Natural killer cell (primary cell): ENCODE measurements around the gene CMTR1. TPM values are rescaled to one million over a fixed set of nuclear protein-coding genes. Genes with fewer than 3 reads are reported as not detected.
A peak's percentile ranks its signal among the peaks of the same experiment; 100 is the strongest.

ENCODE experiments used
- ATAC-seq, 3 donors: fragments of 150-1000 bp in 2 of 3; fragments of 200-7000 bp in 1 of 3; cut with Tn5 transposase; 1 replicate in 1 of 3; 2 replicates in 2 of 3; pipeline ENCODE4 v1.10.0; 2021; ENCODE audit warnings: mild to moderate bottlenecking in 2 of 3, moderate library complexity in 2 of 3
- DNase-seq, 2 donors: peaks; one replicate each; pipeline versions ENCODE4 v3.0.0 to v3.0.0-alpha.2; 2013 to 2021; ENCODE audit warnings: mixed read lengths in 1 of 2
- H3K27ac ChIP-seq: one replicate; pipeline ENCODE4 v1.5.1; 2013; ENCODE audit warnings: mild to moderate bottlenecking, low read length
- H3K27me3 ChIP-seq: one replicate; pipeline ENCODE4 v1.6.1; 2013; ENCODE audit warnings: low read length; ENCODE audit not compliant: control insufficient read depth, insufficient read depth
- H3K36me3 ChIP-seq: one replicate; pipeline ENCODE4 v1.6.1; 2013; ENCODE audit warnings: low read length; ENCODE audit not compliant: control insufficient read depth, insufficient read depth
- H3K4me1 ChIP-seq: one replicate; pipeline ENCODE4 v1.6.1; 2013; ENCODE audit warnings: low read length; ENCODE audit not compliant: control insufficient read depth, insufficient read depth
- H3K4me3 ChIP-seq: one replicate; pipeline ENCODE4 v1.5.1; 2013; ENCODE audit warnings: low read length
- H3K9me3 ChIP-seq: one replicate; pipeline ENCODE4 v1.6.1; 2013; ENCODE audit warnings: low read length; ENCODE audit not compliant: control insufficient read depth, insufficient read depth
- H3K27ac Mint-ChIP-seq, 2 donors: one replicate each; pipeline ENCODE4 v1.8.0; 2022; ENCODE audit warnings: mild to moderate bottlenecking in 2 of 2, mixed read lengths in 2 of 2, moderate library complexity in 1 of 2
- H3K27me3 Mint-ChIP-seq, 2 donors: one replicate each; pipeline ENCODE4 v1.8.0; 2022; ENCODE audit warnings: low read depth in 2 of 2, mixed read lengths in 2 of 2
- H3K36me3 Mint-ChIP-seq: one replicate; pipeline ENCODE4 v1.8.0; 2022; ENCODE audit warnings: mixed read lengths
- H3K4me1 Mint-ChIP-seq, 2 donors: one replicate each; pipeline ENCODE4 v1.8.0; 2022; ENCODE audit warnings: mixed read lengths in 2 of 2
- H3K4me3 Mint-ChIP-seq: one replicate; pipeline ENCODE4 v1.8.0; 2022; ENCODE audit warnings: mild to moderate bottlenecking, moderate library complexity, mixed read lengths
- H3K9me3 Mint-ChIP-seq, 2 donors: one replicate each; pipeline ENCODE4 v1.8.0; 2022; ENCODE audit warnings: mixed read lengths in 2 of 2
- WGBS: methylation state at CpG from one replicate; pipeline ENCODE4 v1.1.7; 2013; ENCODE audit warnings: missing lambda C conversion rate; ENCODE audit not compliant: insufficient coverage; 5-methylcytosine and 5-hydroxymethylcytosine counted together
- intact Hi-C: fragments of 100-400 bp; cut with micrococcal nuclease; formaldehyde crosslinking; loops from one replicate; pipeline ENCODE4 v1.14.2; 2022
- total RNA-seq, 4 donors: library from RNA; stranded (reverse); fragments of 120-200 nt in 1 of 4; gene quantifications; one replicate each; pipeline versions ENCODE4 v1.2.3 to v1.2.4, GENCODE V29; 2013 to 2022
- TF ChIP-seq, protein P1 (sequence below): fragments of 200-600 bp; IDR thresholded peaks from one replicate; pipeline ENCODE4 v1.8.0; 2022; ENCODE audit warnings: antibody characterized with exemption

CMTR1 gene
- total RNA-seq, 3 donors from 2014 or later (not counting 1 experiment from before 2014, with no cell fraction given) = 85.0 to 111 (median 94.7) TPM

DNA sequence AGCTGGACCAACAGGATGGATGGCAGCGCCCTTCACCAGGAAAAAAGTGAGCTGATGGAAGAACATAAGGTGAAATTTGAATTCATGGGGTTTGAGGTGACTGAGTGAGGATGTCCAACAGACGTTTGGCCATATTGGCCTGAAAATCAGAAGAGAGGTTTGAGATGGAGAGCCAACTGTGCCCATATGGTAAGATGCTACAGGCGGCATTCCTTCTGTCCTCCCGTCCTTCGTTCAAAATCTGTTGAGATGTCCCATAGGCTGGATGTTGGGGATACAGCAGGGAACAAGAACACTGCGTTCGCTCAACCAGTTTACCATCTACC, 468 bp upstream of the CMTR1 start:
- H3K36me3 Mint-ChIP-seq = peaks cover 2% of the 10 kb centered on the region
- DNase-seq (no peak), ATAC-seq (no peak)

DNA sequence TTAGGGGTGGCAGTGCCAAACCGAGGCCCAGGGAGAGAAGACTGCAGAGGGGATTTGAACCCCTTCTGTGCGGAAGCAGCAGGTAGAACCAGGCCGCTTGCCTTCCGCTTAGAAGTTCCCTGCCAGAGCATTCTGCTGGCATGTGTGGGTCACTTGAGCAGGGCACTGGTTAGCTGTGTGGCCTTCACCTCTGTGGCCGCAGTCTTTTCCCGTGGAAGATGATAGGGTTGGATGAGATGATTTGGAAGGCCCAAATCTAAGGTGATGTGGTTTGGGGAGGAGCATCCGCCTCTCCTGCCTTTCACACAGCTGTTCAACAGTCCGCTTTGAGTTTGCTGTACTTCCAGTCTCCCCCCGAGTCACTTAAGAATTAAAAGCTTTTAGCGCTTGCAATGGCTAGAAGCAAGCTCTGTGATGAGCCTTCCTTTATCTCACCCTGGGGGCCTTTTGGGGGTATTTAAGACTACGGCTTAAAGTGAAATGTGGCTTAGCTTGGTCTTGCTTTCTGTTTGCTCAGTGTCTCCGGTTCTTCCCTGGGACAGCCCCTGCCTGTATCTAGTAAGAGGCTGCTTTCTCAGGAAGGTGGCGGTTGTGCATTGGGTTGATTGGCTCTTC, 743 bp downstream of the CMTR1 start:
- intact Hi-C loops = loop anchor here (2.0 to 5.0 kb wide), 3 partner anchors 53 to 84 kb away; no protein-coding TSS in a partner anchor
- peak overlapping the region; percentile 80 to 85 for H3K27ac Mint-ChIP-seq
- peak overlapping the region; percentile 82 for H3K27ac ChIP-seq
- peaks cover 8% of the 10 kb centered on the region for H3K36me3 Mint-ChIP-seq
- no peaks in the 10 kb centered on the region for H3K9me3 ChIP-seq
- no peaks in the 10 kb centered on the region for H3K27me3 ChIP-seq
- ATAC-seq (peak; percentile 7 to 58 (median 20)), DNase-seq (peak in 1 of 2 donors; percentile 65)
- peaks cover 26% of the 10 kb centered on the region for H3K36me3 ChIP-seq
- WGBS = 9% methylated on average over 12 of the region's 13 CpGs
- H3K4me1 ChIP-seq = peaks cover 18% of the 10 kb centered on the region
- peak overlapping the region; percentile 76 for H3K4me3 Mint-ChIP-seq
- H3K27me3 Mint-ChIP-seq = peaks cover 3 to 6% of the 10 kb centered on the region in 2 donors
- peaks cover 34 to 42% of the 10 kb centered on the region in 2 donors for H3K4me1 Mint-ChIP-seq
- peak overlapping the region; percentile 55 for H3K4me3 ChIP-seq
- TF ChIP-seq, protein P1, sequence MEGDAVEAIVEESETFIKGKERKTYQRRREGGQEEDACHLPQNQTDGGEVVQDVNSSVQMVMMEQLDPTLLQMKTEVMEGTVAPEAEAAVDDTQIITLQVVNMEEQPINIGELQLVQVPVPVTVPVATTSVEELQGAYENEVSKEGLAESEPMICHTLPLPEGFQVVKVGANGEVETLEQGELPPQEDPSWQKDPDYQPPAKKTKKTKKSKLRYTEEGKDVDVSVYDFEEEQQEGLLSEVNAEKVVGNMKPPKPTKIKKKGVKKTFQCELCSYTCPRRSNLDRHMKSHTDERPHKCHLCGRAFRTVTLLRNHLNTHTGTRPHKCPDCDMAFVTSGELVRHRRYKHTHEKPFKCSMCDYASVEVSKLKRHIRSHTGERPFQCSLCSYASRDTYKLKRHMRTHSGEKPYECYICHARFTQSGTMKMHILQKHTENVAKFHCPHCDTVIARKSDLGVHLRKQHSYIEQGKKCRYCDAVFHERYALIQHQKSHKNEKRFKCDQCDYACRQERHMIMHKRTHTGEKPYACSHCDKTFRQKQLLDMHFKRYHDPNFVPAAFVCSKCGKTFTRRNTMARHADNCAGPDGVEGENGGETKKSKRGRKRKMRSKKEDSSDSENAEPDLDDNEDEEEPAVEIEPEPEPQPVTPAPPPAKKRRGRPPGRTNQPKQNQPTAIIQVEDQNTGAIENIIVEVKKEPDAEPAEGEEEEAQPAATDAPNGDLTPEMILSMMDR = no peak
- H3K9me3 Mint-ChIP-seq = no peaks in the 10 kb centered on the region

More for the DNA sequence above, 468 bp upstream of the CMTR1 start:
- peaks cover 18% of the 10 kb centered on the region for H3K4me1 ChIP-seq
- Mint-ChIP-seq H3K27me3 (peaks cover 11 to 18% of the 10 kb centered on the region in 2 donors), H3K9me3 (no peaks in the 10 kb centered on the region), H3K4me3 (peak overlapping the region; percentile 76), H3K27ac (peak overlapping the region; percentile 80 to 85), H3K4me1 (peaks cover 26 to 37% of the 10 kb centered on the region in 2 donors)
- peak overlapping the region; percentile 82 for H3K27ac ChIP-seq
- peak overlapping the region; percentile 55 for H3K4me3 ChIP-seq
- H3K9me3 ChIP-seq = no peaks in the 10 kb centered on the region
- TF ChIP-seq, protein P1 = no peak
- 23% methylated on average over 5 of the region's 7 CpGs for WGBS
- H3K27me3 ChIP-seq = no peaks in the 10 kb centered on the region
- H3K36me3 ChIP-seq = peaks cover 19% of the 10 kb centered on the region
- intact Hi-C loops = loop anchor here (2.0 to 5.0 kb wide), 3 partner anchors 52 to 85 kb away; no protein-coding TSS in a partner anchor

DNA sequence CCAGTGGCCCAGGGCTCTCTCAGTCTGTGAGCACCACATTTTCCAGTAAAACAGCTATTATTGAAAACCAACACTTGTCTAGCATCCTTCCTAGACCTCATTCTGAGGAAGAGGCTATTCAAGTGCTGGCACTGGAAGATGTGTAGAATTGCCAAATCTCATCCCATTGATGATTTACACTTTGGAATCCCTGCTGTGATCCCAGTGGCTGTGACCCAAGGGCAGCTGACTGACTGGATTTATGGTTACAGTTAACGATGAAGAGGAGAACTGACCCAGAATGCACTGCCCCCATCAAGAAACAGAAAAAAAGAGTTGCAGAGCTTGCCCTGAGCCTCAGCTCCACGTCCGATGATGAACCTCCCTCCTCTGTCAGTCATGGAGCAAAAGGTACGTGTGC, 2.4 kb downstream of the CMTR1 start:
- Histone ChIP-seq H3K36me3 (peaks cover 38% of the 10 kb centered on the region), H3K27ac (no peak overlapping the region), H3K4me1 (peaks cover 18% of the 10 kb centered on the region), H3K4me3 (no peak overlapping the region), H3K27me3 (no peaks in the 10 kb centered on the region), H3K9me3 (no peaks in the 10 kb centered on the region)
- ATAC-seq (no peak), DNase-seq (no peak)
- intact Hi-C loops = no loop called here
- WGBS = 93% methylated on average over 4 of the region's 4 CpGs
- no peaks in the 10 kb centered on the region for H3K27me3 Mint-ChIP-seq
- peaks cover 41 to 42% of the 10 kb centered on the region in 2 donors for H3K4me1 Mint-ChIP-seq
- peak overlapping the region; percentile 80 to 85 for H3K27ac Mint-ChIP-seq
- TF ChIP-seq, protein P1 = no peak
- peaks cover 8% of the 10 kb centered on the region for H3K36me3 Mint-ChIP-seq
- peak overlapping the region; percentile 76 for H3K4me3 Mint-ChIP-seq
- no peaks in the 10 kb centered on the region for H3K9me3 Mint-ChIP-seq
